Loucy (cell line): ENCODE data around the gene STH.

Source experiments
- EZH2phosphoT487 ChIP-seq: fragments of 200-600 bp; IDR thresholded peaks from 2 replicates; pipeline ENCODE4 v1.6.1; 2018; ENCODE audit warnings: antibody characterized with exemption, mild to moderate bottlenecking, moderate library complexity, borderline replicate concordance
- TF ChIP-seq, protein P1 (sequence below): fragments of 200-600 bp; sonication (generic); conservative IDR thresholded peaks from 2 replicates; pipeline ENCODE4 v1.5.1; 2014; ENCODE audit warnings: mild to moderate bottlenecking, antibody characterized with exemption, low read length

DNA sequence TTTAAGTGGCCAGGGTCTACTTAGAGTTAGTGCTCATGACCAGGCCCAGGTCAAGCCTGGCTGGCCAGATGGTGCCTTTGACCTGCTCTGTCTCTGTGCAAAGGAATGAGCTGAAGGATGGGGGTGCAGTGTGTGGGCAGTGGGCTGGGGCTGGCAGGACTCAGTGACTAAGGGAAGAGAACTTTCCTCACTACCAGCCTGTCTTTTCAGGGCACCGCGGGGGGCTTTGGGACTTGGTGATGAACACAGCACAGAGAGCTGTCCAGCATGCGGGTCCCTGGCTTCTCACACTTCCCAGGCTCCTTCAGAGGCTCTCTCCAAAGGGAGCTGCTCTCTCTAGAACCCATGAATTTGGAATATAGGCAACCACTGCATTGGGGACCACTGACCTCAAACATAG is 43.0 kb upstream of the STH start:
- TF ChIP-seq, protein P1, sequence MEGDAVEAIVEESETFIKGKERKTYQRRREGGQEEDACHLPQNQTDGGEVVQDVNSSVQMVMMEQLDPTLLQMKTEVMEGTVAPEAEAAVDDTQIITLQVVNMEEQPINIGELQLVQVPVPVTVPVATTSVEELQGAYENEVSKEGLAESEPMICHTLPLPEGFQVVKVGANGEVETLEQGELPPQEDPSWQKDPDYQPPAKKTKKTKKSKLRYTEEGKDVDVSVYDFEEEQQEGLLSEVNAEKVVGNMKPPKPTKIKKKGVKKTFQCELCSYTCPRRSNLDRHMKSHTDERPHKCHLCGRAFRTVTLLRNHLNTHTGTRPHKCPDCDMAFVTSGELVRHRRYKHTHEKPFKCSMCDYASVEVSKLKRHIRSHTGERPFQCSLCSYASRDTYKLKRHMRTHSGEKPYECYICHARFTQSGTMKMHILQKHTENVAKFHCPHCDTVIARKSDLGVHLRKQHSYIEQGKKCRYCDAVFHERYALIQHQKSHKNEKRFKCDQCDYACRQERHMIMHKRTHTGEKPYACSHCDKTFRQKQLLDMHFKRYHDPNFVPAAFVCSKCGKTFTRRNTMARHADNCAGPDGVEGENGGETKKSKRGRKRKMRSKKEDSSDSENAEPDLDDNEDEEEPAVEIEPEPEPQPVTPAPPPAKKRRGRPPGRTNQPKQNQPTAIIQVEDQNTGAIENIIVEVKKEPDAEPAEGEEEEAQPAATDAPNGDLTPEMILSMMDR, result no peak
- TF ChIP-seq EZH2phosphoT487, result no peak
